GM20431 (cell line): Measurements from ENCODE around the gene KRTAP5-9.
"Not testable (repeated sequence)": the region's sequence is repeated elsewhere in the genome, so short reads cannot be mapped to it uniquely, and the experiment has no call there.

Source experiments
- in situ Hi-C: fragments of 300-500 bp; cut with MseI, MboI; formaldehyde crosslinking; loops from one replicate; pipeline ENCODE4 v1.15.0; 2020; ENCODE audit warnings: low sequenced_read_pairs; ENCODE audit not compliant: unreplicated experiment

Gene KRTAP5-9

GRCh38 chr11:71557257-71557656 is 9.0 kb downstream of the KRTAP5-9 start:
- in situ Hi-C loops, result no loop called here

GRCh38 chr11:71558996-71559395 is 10.8 kb downstream of the KRTAP5-9 start:
- in situ Hi-C loops, result no loop called here

DNA sequence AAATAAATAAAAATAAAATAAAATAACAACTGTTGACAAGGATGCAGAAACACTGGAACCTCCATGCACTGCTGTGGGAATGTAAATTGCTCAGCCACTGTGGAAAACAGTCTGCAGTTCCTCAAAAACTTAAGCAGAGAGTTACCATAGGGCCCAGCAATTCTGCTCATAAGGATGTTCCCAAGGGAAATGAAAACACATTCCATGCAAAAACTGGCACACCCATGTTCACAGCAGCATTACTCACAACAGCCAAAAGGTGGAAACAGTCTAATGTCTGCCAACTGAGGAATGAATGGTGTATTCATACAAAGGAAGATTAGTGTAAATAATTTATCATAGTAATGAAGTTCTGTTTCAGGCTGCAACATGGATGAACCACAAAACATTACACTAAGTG is 13.9 kb downstream of the KRTAP5-9 start:
- in situ Hi-C loops, result no loop called here

DNA sequence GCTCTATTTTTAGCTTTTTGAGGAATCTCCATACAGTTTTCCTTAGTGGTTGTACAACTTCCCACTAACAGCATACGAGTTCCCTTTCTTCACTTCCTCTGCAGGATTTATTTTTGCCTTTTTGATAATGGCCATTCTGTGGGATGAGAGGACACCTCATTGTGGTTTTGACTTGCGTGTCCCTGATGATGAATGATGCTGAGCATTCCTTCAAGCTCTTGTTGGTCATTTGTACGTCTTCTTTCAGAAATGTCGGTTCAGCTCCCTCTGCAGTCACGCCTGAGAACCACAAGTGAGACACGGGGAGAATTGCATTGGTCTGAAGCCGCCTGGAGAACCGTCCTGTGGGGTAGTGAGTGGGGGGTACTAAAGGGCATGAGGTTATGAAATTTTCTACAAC is 15.2 kb downstream of the KRTAP5-9 start:
- in situ Hi-C loops, result no loop called here

DNA sequence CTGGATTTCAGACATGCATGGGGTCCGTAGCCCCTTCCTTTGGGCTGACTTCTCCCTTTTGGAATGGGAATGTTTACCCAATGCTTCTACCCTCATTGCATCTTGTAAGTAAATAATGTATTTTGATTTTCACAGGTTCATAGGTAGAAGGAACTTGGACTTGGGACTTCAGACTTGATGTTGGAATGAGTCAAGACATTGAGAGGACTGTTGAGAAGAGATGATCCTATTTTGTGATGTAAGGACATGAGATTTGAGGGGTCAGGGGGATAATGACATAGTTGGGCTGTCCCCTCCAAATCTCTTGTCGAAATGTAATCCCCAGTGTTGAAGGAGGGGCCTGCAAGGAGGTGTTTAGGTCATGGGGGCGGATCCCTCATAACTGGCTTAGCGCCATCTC is 16.2 kb downstream of the KRTAP5-9 start:
- in situ Hi-C loops, result no loop called here

DNA sequence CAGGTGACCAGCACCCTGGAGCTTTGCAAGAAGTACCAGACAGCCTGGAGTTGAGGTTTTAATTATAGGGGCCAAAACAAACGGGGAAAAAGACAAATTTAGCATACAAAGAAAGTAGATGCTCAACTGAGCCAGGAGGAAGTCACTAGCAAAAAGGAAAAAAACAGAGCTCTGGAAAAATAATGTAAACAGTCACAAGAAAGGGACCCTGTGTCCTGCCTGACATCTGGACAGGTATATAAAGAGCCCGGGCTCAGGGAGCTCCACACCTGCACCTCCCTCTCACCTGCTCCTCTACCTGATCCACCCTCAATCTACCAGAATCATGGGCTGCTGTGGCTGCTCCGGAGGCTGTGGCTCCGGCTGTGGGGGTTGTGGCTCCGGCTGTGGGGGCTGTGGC is 17.0 kb downstream of the KRTAP5-9 start, which contains the start of gene KRTAP5-10:
Gene KRTAP5-10, plus strand, starts transcription at position 301 of the 400 bp plus-strand sequence. Its CDS starts 25 bp downstream, at position 326.
- in situ Hi-C loops, result no loop called here

DNA sequence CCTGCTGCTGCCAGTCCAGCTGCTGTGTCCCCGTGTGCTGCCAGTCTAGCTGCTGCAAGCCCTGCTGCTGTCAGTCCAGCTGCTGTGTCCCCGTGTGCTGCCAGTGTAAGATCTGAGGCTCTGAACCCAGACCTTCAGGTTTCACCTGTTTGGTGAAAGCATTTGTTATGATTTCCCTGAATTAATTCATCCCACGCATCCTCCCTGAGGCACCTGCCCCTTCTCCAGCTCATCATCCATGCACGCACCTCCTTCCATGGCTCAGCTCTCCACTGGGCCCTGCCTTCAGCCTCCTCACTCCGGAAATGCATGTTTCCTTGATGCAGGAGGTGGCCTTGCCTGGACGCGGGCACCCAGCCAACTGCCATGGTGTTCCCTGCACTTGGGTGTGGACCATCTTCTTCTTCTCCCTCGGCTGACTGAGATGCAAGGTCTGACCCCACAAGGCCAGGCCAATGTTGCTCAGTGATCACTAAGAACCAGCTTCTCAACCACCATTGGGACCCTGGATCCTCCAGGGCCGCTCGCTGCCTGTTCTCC is 17.9 kb downstream of the KRTAP5-9 start:
- in situ Hi-C loops, result no loop called here

DNA sequence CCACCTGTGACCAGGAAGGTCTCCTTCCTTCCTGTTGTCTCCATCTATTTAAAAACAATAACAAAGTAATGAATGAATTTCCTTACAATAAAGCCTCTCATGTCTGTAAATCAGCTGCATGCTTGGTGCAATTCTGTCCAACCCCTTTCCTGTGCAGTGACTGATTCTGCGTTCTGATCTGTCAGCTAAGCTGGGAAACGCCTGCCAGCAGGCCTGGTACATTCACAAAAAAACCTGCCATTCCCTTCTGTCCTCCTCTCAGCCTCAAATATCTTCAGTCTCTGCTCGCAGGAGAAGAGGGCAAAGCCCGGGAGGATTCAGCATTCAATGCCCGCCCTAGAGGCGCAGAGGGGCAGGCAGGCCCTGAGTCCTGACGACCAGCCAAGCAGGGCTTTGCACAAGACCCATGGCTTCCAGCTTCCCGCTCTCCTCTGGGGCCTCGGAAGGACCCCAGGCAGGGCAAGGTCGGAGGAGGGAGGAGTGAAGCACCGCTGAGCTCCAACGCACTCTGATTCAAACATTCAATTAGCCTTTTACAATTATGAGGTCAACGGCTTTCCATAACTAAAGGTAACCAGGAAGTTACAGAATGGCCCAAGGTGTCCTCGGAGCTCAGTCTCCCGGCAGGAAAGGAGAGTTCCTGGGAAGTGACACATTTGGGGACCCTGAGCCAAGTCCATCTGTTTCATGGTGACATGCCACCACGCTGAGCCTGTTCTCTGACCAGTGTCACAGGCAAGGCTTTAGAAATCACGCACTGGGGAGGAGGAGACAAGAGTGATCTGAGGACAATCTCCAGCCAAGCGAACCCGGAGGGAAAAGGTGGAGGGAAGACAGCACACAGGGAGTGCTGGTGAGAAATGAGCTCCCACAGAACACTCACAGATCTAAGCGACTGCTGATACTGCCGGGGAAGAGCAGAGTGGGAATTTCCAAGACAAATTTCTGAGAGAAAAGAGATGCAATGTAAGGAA is 18.7 kb downstream of the KRTAP5-9 start:
- in situ Hi-C loops, result not testable (repeated sequence)

DNA sequence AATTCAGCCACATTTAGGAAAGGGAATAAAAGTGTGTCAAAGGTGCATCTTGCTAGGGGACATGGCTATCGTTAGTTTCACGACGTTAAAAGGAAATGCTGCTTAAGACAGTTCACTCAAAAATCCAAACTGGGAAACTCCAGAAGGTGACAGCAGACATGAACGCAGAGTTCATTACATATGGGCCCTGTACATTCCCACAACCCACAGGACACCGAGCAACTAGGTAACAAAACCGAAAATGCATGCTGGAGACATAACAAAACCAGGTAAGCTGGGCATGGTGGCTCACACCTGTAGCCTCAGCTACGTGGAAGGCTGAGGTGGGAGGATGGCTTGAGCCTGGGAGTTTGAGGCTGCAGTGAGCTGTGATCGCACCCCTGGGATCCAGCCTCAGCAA is 19.4 kb downstream of the KRTAP5-9 start:
- in situ Hi-C loops, result not testable (repeated sequence)

DNA sequence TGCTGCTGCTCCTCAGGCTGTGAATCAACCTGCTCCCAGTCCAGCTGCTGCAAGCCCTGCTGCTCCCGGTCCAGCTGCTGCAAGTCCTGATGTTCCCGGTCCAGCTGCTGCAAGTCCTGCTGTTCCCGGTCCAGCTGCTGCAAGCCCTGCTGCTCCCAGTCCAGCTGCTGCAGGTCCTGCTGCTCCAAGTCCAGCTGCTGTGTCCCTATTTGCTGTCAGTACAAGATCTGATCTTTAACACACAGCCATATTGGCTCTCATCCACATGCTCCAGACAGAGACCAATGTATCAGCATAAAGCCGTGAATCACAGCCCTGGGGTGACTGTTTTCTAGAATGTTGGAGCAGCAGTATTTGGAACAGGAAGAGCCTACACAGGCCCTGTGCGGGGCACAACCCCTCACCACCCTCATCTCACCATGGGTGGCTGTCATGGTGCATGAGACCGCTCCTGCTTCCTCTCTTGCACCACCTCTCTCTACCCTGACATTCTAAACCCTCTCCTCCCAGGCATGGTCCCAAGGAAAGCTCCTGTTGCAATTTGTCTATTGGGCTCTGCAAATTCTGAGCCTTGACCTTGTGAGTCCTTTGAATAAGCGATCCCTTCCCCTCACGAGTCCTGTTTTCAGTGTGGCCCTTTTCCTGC is 20.6 kb downstream of the KRTAP5-9 start:
- in situ Hi-C loops, result no loop called here

DNA sequence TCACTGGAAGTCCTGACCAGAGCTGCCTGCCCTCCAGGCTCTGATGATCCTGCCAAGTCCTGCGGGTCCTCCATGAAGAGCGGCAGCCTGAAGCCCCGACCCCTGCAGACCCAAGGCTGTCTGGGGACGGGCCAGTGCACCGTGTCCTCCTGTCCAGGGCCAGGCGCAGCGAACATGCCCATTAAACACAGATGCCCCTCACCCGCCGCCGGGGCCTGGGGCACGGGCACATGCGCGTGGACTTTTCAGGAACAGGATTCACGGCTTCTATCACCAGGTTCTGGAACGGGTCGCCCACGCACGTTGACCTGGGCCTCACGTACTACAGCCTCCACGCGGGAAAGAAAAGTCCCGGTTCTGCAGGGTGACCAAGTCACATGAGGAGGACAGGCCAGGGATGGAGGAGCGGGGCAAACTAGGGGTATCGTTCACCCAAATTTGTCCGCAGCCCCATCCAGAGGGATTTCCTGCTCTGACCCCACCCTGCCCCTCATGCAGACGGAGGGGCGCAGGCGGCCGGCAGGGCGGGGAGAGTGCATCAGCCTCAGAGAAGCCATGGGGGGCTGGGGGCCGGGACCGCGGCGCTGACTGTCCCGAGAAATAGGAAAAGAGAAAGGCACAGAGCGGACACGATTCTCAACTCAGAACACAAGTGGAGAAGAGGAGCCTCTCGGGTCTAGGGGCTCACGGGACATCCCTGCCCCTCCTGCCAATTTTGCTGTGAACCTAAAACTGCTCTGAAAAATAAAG is 23.1 kb downstream of the KRTAP5-9 start:
- in situ Hi-C loops, result not testable (repeated sequence)

DNA sequence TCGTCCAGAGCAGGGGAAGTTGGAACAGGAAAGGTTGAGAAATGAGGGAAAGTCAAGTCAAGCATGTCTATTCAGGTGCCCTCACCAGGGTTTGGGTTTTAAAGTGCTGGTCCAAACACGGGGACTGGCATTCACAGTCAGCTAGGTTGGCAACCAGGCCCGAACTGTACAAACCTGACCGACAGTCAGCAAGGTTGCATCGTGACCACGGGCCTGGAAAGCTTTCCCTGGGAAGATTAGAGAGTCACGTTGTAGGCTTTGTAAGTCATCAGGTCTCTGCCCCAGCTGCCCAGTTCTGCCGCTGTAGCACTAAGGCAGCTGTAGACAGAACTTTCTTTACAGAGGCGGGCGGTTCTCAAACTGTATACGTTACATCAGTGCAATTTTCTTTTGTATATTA is 24.6 kb downstream of the KRTAP5-9 start:
- in situ Hi-C loops, result no loop called here

GRCh38 chr11:71574418-71574817 is 26.2 kb downstream of the KRTAP5-9 start:
- in situ Hi-C loops, result no loop called here

GRCh38 chr11:71575723-71576424 is 27.7 kb downstream of the KRTAP5-9 start:
- in situ Hi-C loops, result no loop called here

DNA sequence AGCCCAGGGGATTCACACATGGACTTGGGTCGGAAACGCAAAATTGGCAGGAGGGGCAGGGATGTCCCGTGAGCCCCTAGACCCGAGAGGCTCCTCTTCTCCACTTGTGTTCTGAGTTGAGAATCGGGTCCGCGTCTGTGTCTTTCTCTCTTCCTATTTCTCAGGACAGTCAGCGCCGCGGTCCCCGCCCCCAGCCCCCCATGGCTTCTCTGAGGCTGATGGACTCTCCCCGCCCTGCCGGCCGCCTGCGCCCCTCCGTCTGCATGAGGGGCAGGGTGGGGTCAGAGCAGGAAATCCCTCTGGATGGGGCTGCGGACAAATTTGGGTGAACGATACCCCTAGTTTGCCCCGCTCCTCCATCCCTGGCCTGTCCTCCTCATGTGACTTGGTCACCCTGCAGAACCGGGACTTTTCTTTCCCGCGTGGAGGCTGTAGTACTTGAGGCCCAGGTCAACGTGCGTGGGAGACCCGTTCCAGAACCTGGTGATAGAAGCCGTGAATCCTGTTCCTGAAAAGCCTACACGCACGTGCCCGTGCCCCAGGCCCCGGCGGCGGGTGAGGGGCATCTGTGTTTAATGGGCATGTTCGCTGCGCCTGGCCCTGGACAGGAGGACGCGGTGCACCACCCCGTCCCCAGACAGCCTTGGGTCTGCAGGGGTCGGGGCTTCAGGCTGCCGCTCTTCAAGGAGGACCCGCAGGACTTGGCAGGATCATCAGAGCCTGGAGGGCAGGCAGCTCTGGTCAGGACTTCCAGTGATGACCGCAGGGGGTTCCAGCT is 28.7 kb downstream of the KRTAP5-9 start:
- in situ Hi-C loops, result not testable (repeated sequence)

GRCh38 chr11:71577469-71578004 is 29.3 kb downstream of the KRTAP5-9 start:
- in situ Hi-C loops, result no loop called here

DNA sequence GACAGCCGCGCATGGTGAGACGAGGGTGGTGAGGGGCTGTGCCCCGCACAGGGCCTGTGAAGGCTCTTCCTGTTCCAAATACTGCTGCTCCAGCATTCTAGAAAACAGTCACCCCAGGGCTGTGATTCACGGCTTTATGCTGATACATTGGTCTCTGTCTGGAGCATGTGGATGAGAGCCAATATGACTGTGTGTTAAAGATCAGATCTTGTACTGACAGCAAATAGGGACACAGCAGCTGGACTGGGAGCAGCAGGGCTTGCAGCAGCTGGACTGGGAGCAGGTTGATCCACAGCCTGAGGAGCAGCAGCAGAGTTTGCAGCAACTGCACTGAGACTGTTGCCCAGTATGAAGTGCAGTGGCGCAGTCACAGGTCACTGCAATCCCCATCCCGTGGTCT is 31.3 kb downstream of the KRTAP5-9 start:
- in situ Hi-C loops, result not testable (repeated sequence)
